Astrocyte (in vitro differentiated cells and primary cell): ENCODE measurements around the gene RTKN.

Experiments
- CTCF ChIP-seq: IDR thresholded peaks from 2 replicates; pipeline ENCODE4 v1.5.1; 2011; ENCODE audit warnings: low read depth, mild to moderate bottlenecking, inconsistent platforms, low read length, moderate library complexity; ENCODE audit not compliant: insufficient read depth
- EZH2 ChIP-seq: IDR thresholded peaks from 2 replicates; pipeline ENCODE4 v1.6.1; 2012; ENCODE audit warnings: mild to moderate bottlenecking, low read length, inconsistent platforms; ENCODE audit not compliant: insufficient read depth

- TF ChIP-seq CTCF (no peak), EZH2 (no peak)
Measured at GRCh38 chr2:74391209-74391579, 50.5 kb downstream of the RTKN start.
